IPS-20b (cell line): ENCODE measurements around the gene C1QTNF9.
"Not testable (repeated sequence)": the region's sequence is repeated elsewhere in the genome, so short reads cannot be mapped to it uniquely, and the experiment has no call there.

Experiments
- H3K27ac ChIP-seq: one replicate; pipeline ENCODE4 v1.5.1; 2013; ENCODE audit warnings: low read length
- H3K27me3 ChIP-seq: 2 replicates; pipeline ENCODE4 v1.6.1; 2013; ENCODE audit warnings: mild to moderate bottlenecking, low read length, inconsistent platforms; ENCODE audit not compliant: insufficient read depth
- H3K36me3 ChIP-seq: 2 replicates; pipeline ENCODE4 v1.6.1; 2013; ENCODE audit warnings: low read depth, mild to moderate bottlenecking, inconsistent platforms, low read length, moderate library complexity; ENCODE audit not compliant: insufficient read depth
- H3K4me1 ChIP-seq: 2 replicates; pipeline ENCODE4 v1.6.1; 2013; ENCODE audit warnings: mild to moderate bottlenecking, control low read depth, inconsistent platforms, low read length, moderate library complexity; ENCODE audit not compliant: insufficient read depth
- H3K4me3 ChIP-seq: 2 replicates; pipeline ENCODE4 v1.5.1; 2013; ENCODE audit warnings: mild to moderate bottlenecking, low read length, inconsistent platforms
- H3K9ac ChIP-seq: 2 replicates; pipeline ENCODE4 v1.6.1; 2013; ENCODE audit warnings: low read depth, mild to moderate bottlenecking, inconsistent platforms, low read length, moderate library complexity
- H3K9me3 ChIP-seq: 2 replicates; pipeline ENCODE4 v1.6.1; 2013; ENCODE audit warnings: mild to moderate bottlenecking, low read depth, low read length, inconsistent platforms; ENCODE audit not compliant: insufficient read depth

C1QTNF9 gene

GRCh38 chr13:24328145-24328544 lies 18.8 kb downstream of the C1QTNF9 start:
- no peak overlapping the region for H3K9ac ChIP-seq
- no peak overlapping the region for H3K27ac ChIP-seq
- H3K27me3 ChIP-seq, result no peaks in the 10 kb centered on the region
- no peaks in the 10 kb centered on the region for H3K4me1 ChIP-seq
- H3K4me3 ChIP-seq, result no peak overlapping the region
- H3K36me3 ChIP-seq, result no peaks in the 10 kb centered on the region
- H3K9me3 ChIP-seq, result no peaks in the 10 kb centered on the region

- no peaks in the 10 kb centered on the region; the same call in 1 of the 2 replicates for H3K9me3 ChIP-seq
- no peak overlapping the region for H3K9ac ChIP-seq
- no peaks in the 10 kb centered on the region for H3K36me3 ChIP-seq
- H3K4me3 ChIP-seq, result no peak overlapping the region
- H3K27me3 ChIP-seq, result no peaks in the 10 kb centered on the region
- H3K27ac ChIP-seq, result no peak overlapping the region
- no peaks in the 10 kb centered on the region for H3K4me1 ChIP-seq
Observed at GRCh38 chr13:24338721-24339120, 29.3 kb downstream of the C1QTNF9 start.

- H3K9ac ChIP-seq, result no peak overlapping the region
- no peaks in the 10 kb centered on the region; the same call in 1 of the 2 replicates for H3K9me3 ChIP-seq
- no peak overlapping the region for H3K4me3 ChIP-seq
- no peaks in the 10 kb centered on the region for H3K36me3 ChIP-seq
- no peaks in the 10 kb centered on the region for H3K4me1 ChIP-seq
- no peak overlapping the region for H3K27ac ChIP-seq
- no peaks in the 10 kb centered on the region for H3K27me3 ChIP-seq
Observed at GRCh38 chr13:24339937-24340607, 30.7 kb downstream of the C1QTNF9 start.

GRCh38 chr13:24340608-24340955 lies 31.2 kb downstream of the C1QTNF9 start:
- Histone ChIP-seq H3K27ac (no peak overlapping the region), H3K4me1 (no peaks in the 10 kb centered on the region), H3K36me3 (no peaks in the 10 kb centered on the region), H3K9me3 (no peaks in the 10 kb centered on the region; the same call in 1 of the 2 replicates), H3K9ac (no peak overlapping the region), H3K4me3 (no peak overlapping the region), H3K27me3 (no peaks in the 10 kb centered on the region)

GRCh38 chr13:24341439-24341838 lies 32.1 kb downstream of the C1QTNF9 start:
- no peak overlapping the region for H3K4me3 ChIP-seq
- no peak overlapping the region for H3K27ac ChIP-seq
- H3K4me1 ChIP-seq, result no peaks in the 10 kb centered on the region
- H3K9ac ChIP-seq, result no peak overlapping the region
- no peaks in the 10 kb centered on the region; the same call in 1 of the 2 replicates for H3K9me3 ChIP-seq
- no peaks in the 10 kb centered on the region for H3K36me3 ChIP-seq
- H3K27me3 ChIP-seq, result no peaks in the 10 kb centered on the region

- Histone ChIP-seq H3K4me3 (no peak overlapping the region), H3K27ac (no peak overlapping the region), H3K27me3 (no peaks in the 10 kb centered on the region), H3K9ac (no peak overlapping the region), H3K4me1 (no peaks in the 10 kb centered on the region), H3K9me3 (no peaks in the 10 kb centered on the region), H3K36me3 (no peaks in the 10 kb centered on the region)
Observed at GRCh38 chr13:24348385-24348784, 39.0 kb downstream of the C1QTNF9 start.

GRCh38 chr13:24348797-24349515 lies 39.6 kb downstream of the C1QTNF9 start:
- H3K4me3 ChIP-seq, result no peak overlapping the region
- no peak overlapping the region for H3K9ac ChIP-seq
- H3K27me3 ChIP-seq, result no peaks in the 10 kb centered on the region
- no peak overlapping the region for H3K27ac ChIP-seq
- H3K9me3 ChIP-seq, result no peaks in the 10 kb centered on the region
- no peaks in the 10 kb centered on the region for H3K36me3 ChIP-seq
- H3K4me1 ChIP-seq, result no peaks in the 10 kb centered on the region

- not testable (repeated sequence) for H3K4me3 ChIP-seq, H3K27me3 ChIP-seq, H3K27ac ChIP-seq, H3K36me3 ChIP-seq, H3K9me3 ChIP-seq, H3K9ac ChIP-seq, H3K4me1 ChIP-seq
Observed at GRCh38 chr13:24349778-24350664, 40.6 kb downstream of the C1QTNF9 start.

GRCh38 chr13:24351423-24351822 lies 42.0 kb downstream of the C1QTNF9 start:
- H3K4me1 ChIP-seq, result no peaks in the 10 kb centered on the region
- H3K4me3 ChIP-seq, result no peak overlapping the region
- H3K9ac ChIP-seq, result no peak overlapping the region

GRCh38 chr13:24353736-24354135 lies 44.4 kb downstream of the C1QTNF9 start:
- no peaks in the 10 kb centered on the region for H3K27me3 ChIP-seq
- H3K27ac ChIP-seq, result no peak overlapping the region
- no peak overlapping the region for H3K9ac ChIP-seq
- H3K36me3 ChIP-seq, result no peaks in the 10 kb centered on the region
- peaks cover 8% of the 10 kb centered on the region for H3K9me3 ChIP-seq
- no peak overlapping the region for H3K4me3 ChIP-seq
- H3K4me1 ChIP-seq, result no peaks in the 10 kb centered on the region

More at GRCh38 chr13:24351423-24351822, 42.0 kb downstream of the C1QTNF9 start:
- H3K9me3 ChIP-seq, result peaks cover 5% of the 10 kb centered on the region
- H3K27ac ChIP-seq, result no peak overlapping the region
- H3K27me3 ChIP-seq, result no peaks in the 10 kb centered on the region
- H3K36me3 ChIP-seq, result no peaks in the 10 kb centered on the region

GRCh38 chr13:24355103-24355502 lies 45.7 kb downstream of the C1QTNF9 start:
- H3K27ac ChIP-seq, result no peak overlapping the region
- no peaks in the 10 kb centered on the region for H3K27me3 ChIP-seq
- H3K9ac ChIP-seq, result no peak overlapping the region
- H3K4me3 ChIP-seq, result no peak overlapping the region
- H3K9me3 ChIP-seq, result peaks cover 8% of the 10 kb centered on the region
- H3K4me1 ChIP-seq, result no peaks in the 10 kb centered on the region
- no peaks in the 10 kb centered on the region for H3K36me3 ChIP-seq
